Heart left ventricle (tissue), 13 donors: ENCODE results near the gene IDE.

ENCODE experiments used
- CTCF ChIP-seq, 12 donors: fragments of 200-600 bp; sonication (generic) in 4 of 12; IDR thresholded peaks; one replicate each; pipeline versions ENCODE4 v1.5.0 to v1.8.0; 2018 to 2022; ENCODE audit warnings: antibody characterized with exemption in 12 of 12, mild to moderate bottlenecking in 5 of 12
- POLR2A ChIP-seq, 2 donors: fragments of 450-650 bp; IDR thresholded peaks; one replicate each; pipeline ENCODE4 v1.6.1; 2017; ENCODE audit warnings: antibody characterized with exemption in 2 of 2, mild to moderate bottlenecking in 2 of 2, moderate library complexity in 2 of 2
- donor health status: ischemic (EF 13 %, LVEDD 7.1; RV severe dilation, severe dysfunction).
- donor health status: DM: no; HTN: yes; CAD: no.
- donor health status: DM: no; HTN: no; CAD: no.
- donor health status: ischemic (EF 25% LVEDD 6.9; RV normal size, moderate dysfunction).
- donor health status: ischemic (EF 25% LVEDD 5.7; RV mildly dilated, moderate dysfunction).
- donor health status: ischemic (EF 35%, LVEDD 5.7; RV mildly dilated, moderate dysfunction).
- donor health status: nonischemic (EF 11% LVEDD 7.7; RV severe dilation, severe dysfunction).
- donor health status: DM: yes; HTN: yes; CAD: no.
- donor health status: PGD.
- donor health status: ischemic (EF 29% LVEDD 5.4; RV normal size, mild dysfunction).
- donor health status: nonischemic (EF 23%, LVEDD 6.1; RV moderate dilation, normal function).

GRCh38 chr10:92590623-92591549 lies 17.0 kb upstream of the IDE start:
- TF ChIP-seq CTCF (IDR thresholded peaks at IDR 0.05) (peak in 6 of 12 donors; percentile 8 to 46 (median 26)), POLR2A (IDR thresholded peaks at IDR 0.05) (no peak)
